Measurements from ENCODE around the gene CERS6. TPM values are rescaled to one million over a fixed set of nuclear protein-coding genes. Genes with fewer than 3 reads are reported as not detected.

The CERS6 gene
- polyA plus RNA-seq, 3 donors: 7.6 to 17.7 (median 15.6) TPM

DNA sequence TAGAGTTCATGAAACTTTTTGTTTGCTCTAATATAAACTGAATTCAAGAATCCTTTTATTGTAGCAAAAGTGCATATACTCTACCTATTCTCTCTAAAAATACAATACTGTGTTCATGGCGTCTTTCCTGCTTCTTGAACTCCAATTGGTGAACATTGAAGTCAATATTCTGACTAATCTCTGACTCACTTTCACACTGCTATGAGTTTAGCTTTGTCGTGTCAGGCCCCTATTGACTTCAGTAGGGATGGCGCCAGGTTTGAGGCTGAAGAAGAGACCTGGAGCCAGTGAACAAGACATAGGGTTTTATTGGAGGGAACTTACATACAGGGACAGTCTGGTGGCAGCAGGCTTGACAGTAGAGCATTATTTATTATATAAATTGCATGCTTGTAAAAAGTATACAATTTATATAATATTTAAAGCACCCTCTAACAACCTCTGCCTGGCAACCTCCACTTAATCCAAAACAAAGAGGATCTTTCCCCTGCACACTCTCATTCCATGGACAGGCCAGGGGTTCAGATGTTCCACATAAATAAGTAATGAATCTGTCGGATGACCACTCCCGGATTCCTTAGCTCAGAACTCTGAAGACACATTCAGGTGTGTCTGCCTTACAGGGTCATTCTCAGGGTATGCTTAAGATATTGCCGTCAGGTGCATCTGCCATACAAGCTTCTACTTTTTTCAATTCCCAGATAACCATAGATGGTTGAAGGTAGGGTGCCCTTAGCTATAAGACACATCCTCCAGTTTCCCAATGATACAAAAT, 141.0 kb downstream of the CERS6 start:
- no peak overlapping the region for H3K27ac ChIP-seq (ENCODE audit: low read depth in 1 of 2, low read length in 2 of 2)
- H3K9ac ChIP-seq (ENCODE audit: insufficient read depth, low read length, poor library complexity, severe bottlenecking): no peak overlapping the region
- intact Hi-C loops (cut with micrococcal nuclease): no loop called here
- peaks cover 52% of the 10 kb centered on the region for H4K20me1 ChIP-seq (ENCODE audit: insufficient read depth, low read length)
- Mint-ChIP-seq H3K4me3 (no peak overlapping the region), H3K27ac (peak overlapping the region in 1 of 7 donors; percentile 63), H3K36me3 (peaks cover 2 to 11% of the 10 kb centered on the region in 2 donors), H3K9me3 (peaks cover 0 to 2% (median 0%) of the 10 kb centered on the region in 7 donors), H3K27me3 (ENCODE audit: low read depth in 3 of 3) (peaks cover 0 to 2% (median 0%) of the 10 kb centered on the region in 3 donors), H3K4me1 (peaks cover 25% of the 10 kb centered on the region)
- no peaks in the 10 kb centered on the region for H3K27me3 ChIP-seq (ENCODE audit: control insufficient read depth in 2 of 2, insufficient read depth in 2 of 2, low read length in 2 of 2)
- no peak overlapping the region for H3K4me2 ChIP-seq (replicated peaks; ENCODE audit: extremely low read depth, low read length, poor library complexity, severe bottlenecking)
- no peak overlapping the region for H2AFZ ChIP-seq (ENCODE audit: insufficient read depth, low read depth, low read length, poor library complexity, severe bottlenecking)
- peaks cover 0 to 6% of the 10 kb centered on the region in 2 donors for H3K4me1 ChIP-seq (ENCODE audit: control insufficient read depth in 1 of 2, insufficient read depth in 2 of 2, low read length in 2 of 2)
- peaks cover 66% of the 10 kb centered on the region for H3K79me2 ChIP-seq (ENCODE audit: insufficient read depth, low read length)
- no peaks in the 10 kb centered on the region for H3K36me3 ChIP-seq (replicated peaks in 1 of 2; ENCODE audit: control insufficient read depth in 1 of 2, insufficient read depth in 2 of 2, low read length in 2 of 2)
- H3K9me3 ChIP-seq (replicated peaks in 1 of 2; ENCODE audit: control insufficient read depth in 1 of 2, insufficient read depth in 1 of 2, low read length in 2 of 2): no peaks in the 10 kb centered on the region
- no peak overlapping the region for H3K4me3 ChIP-seq (replicated peaks in 1 of 3; ENCODE audit: low read depth in 2 of 3, low read length in 3 of 3)
- no peak for DNase-seq
- WGBS (ENCODE audit: insufficient coverage): no CpG with 5 or more reads among the region's 6 CpGs
- TF ChIP-seq, protein P1, sequence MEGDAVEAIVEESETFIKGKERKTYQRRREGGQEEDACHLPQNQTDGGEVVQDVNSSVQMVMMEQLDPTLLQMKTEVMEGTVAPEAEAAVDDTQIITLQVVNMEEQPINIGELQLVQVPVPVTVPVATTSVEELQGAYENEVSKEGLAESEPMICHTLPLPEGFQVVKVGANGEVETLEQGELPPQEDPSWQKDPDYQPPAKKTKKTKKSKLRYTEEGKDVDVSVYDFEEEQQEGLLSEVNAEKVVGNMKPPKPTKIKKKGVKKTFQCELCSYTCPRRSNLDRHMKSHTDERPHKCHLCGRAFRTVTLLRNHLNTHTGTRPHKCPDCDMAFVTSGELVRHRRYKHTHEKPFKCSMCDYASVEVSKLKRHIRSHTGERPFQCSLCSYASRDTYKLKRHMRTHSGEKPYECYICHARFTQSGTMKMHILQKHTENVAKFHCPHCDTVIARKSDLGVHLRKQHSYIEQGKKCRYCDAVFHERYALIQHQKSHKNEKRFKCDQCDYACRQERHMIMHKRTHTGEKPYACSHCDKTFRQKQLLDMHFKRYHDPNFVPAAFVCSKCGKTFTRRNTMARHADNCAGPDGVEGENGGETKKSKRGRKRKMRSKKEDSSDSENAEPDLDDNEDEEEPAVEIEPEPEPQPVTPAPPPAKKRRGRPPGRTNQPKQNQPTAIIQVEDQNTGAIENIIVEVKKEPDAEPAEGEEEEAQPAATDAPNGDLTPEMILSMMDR (IDR thresholded peaks at IDR 0.05): no peak

DNA sequence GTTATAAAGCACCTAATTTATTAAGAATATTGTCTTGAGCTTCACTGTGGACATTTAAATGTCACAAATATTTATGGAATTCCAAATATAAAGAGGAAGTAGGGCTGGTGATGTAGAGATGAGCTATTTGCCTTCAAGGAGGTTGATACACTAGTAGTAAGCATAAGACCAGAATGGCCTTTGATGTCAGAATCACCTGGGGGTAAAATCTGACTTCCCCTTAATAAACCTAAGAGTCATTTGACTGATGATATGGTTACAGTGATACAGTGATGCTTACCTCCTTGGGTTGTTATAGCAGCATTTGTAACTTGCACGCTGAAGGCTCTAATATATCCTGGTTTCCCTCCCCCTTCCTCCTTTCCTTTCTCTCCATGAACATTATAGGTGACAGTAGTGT, 143.7 kb downstream of the CERS6 start:
- Histone ChIP-seq H3K9me3 (replicated peaks in 1 of 2; ENCODE audit: control insufficient read depth in 1 of 2, insufficient read depth in 1 of 2, low read length in 2 of 2) (peaks cover 5% of the 10 kb centered on the region in 2 donors), H3K4me3 (replicated peaks in 1 of 3; ENCODE audit: low read depth in 2 of 3, low read length in 3 of 3) (no peak overlapping the region), H3K36me3 (replicated peaks in 1 of 2; ENCODE audit: control insufficient read depth in 1 of 2, insufficient read depth in 2 of 2, low read length in 2 of 2) (peaks cover 0 to 7% of the 10 kb centered on the region in 2 donors), H3K27ac (ENCODE audit: low read depth in 1 of 2, low read length in 2 of 2) (no peak overlapping the region), H3K9ac (ENCODE audit: insufficient read depth, low read length, poor library complexity, severe bottlenecking) (no peak overlapping the region), H3K4me1 (ENCODE audit: control insufficient read depth in 1 of 2, insufficient read depth in 2 of 2, low read length in 2 of 2) (peaks cover 0 to 6% of the 10 kb centered on the region in 2 donors), H3K79me2 (ENCODE audit: insufficient read depth, low read length) (peaks cover 70% of the 10 kb centered on the region), H3K27me3 (ENCODE audit: control insufficient read depth in 2 of 2, insufficient read depth in 2 of 2, low read length in 2 of 2) (no peaks in the 10 kb centered on the region), H4K20me1 (ENCODE audit: insufficient read depth, low read length) (peaks cover 42% of the 10 kb centered on the region), H2AFZ (ENCODE audit: insufficient read depth, low read depth, low read length, poor library complexity, severe bottlenecking) (no peak overlapping the region), H3K4me2 (replicated peaks; ENCODE audit: extremely low read depth, low read length, poor library complexity, severe bottlenecking) (no peak overlapping the region)
- WGBS (ENCODE audit: insufficient coverage): no CpG with 5 or more reads among the region's 1 CpG
- H3K4me3 Mint-ChIP-seq: no peak overlapping the region
- H3K4me1 Mint-ChIP-seq: peaks cover 32% of the 10 kb centered on the region
- intact Hi-C loops (cut with micrococcal nuclease): no loop called here
- no peak overlapping the region for H3K27ac Mint-ChIP-seq
- peaks cover 0 to 2% (median 0%) of the 10 kb centered on the region in 3 donors for H3K27me3 Mint-ChIP-seq (ENCODE audit: low read depth in 3 of 3)
- peaks cover 8 to 17% of the 10 kb centered on the region in 2 donors for H3K36me3 Mint-ChIP-seq
- DNase-seq: no peak
- TF ChIP-seq, protein P1 (IDR thresholded peaks at IDR 0.05): no peak
- peaks cover 3 to 13% (median 6%) of the 10 kb centered on the region in 7 donors for H3K9me3 Mint-ChIP-seq
